ENCODE measurements around the gene ARHGAP25.

ARHGAP25 gene

GRCh38 chr2:68717305-68717661 is 17.3 kb upstream of the ARHGAP25 start:
- no peak for DNase-seq (ENCODE audit: low read depth, low spot score)

GRCh38 chr2:68719912-68720311 is 14.7 kb upstream of the ARHGAP25 start:
- DNase-seq (ENCODE audit: low read depth, low spot score), result no peak

GRCh38 chr2:68720665-68721064 is 13.9 kb upstream of the ARHGAP25 start:
- no peak for DNase-seq (ENCODE audit: low read depth, low spot score)

- no peak for DNase-seq (ENCODE audit: low read depth, low spot score)
Measured at GRCh38 chr2:68721482-68722101, 13.0 kb upstream of the ARHGAP25 start.

- no peak for DNase-seq (ENCODE audit: low read depth, low spot score)
Measured at GRCh38 chr2:68722712-68723111, 11.9 kb upstream of the ARHGAP25 start.

- DNase-seq (ENCODE audit: low read depth, low spot score), result no peak
Measured at GRCh38 chr2:68723181-68723580, 11.4 kb upstream of the ARHGAP25 start.

GRCh38 chr2:68726100-68726499 is 8.5 kb upstream of the ARHGAP25 start:
- DNase-seq (ENCODE audit: low read depth, low spot score), result no peak

GRCh38 chr2:68726608-68727367 is 7.8 kb upstream of the ARHGAP25 start:
- no peak for DNase-seq (ENCODE audit: low read depth, low spot score)

GRCh38 chr2:68727683-68728375 is 6.8 kb upstream of the ARHGAP25 start:
- DNase-seq (ENCODE audit: low read depth, low spot score), result no peak

- no peak for DNase-seq (ENCODE audit: low read depth, low spot score)
Measured at GRCh38 chr2:68730828-68731227, 3.8 kb upstream of the ARHGAP25 start.

- DNase-seq (ENCODE audit: low read depth, low spot score), result no peak
Measured at GRCh38 chr2:68732036-68732932, 2.3 kb upstream of the ARHGAP25 start.

- DNase-seq (ENCODE audit: low read depth, low spot score), result no peak
Measured at GRCh38 chr2:68733365-68733764, 1.2 kb upstream of the ARHGAP25 start.

- no peak for DNase-seq (ENCODE audit: low read depth, low spot score)
Measured at GRCh38 chr2:68734176-68734575, 435 bp upstream of the ARHGAP25 start.

GRCh38 chr2:68736086-68736485 is 1.5 kb downstream of the ARHGAP25 start:
- DNase-seq (ENCODE audit: low read depth, low spot score), result no peak

GRCh38 chr2:68737711-68738110 is 3.1 kb downstream of the ARHGAP25 start:
- DNase-seq (ENCODE audit: low read depth, low spot score), result no peak

- no peak for DNase-seq (ENCODE audit: low read depth, low spot score)
Measured at GRCh38 chr2:68738906-68739594, 4.4 kb downstream of the ARHGAP25 start.

GRCh38 chr2:68739595-68740399 is 5.2 kb downstream of the ARHGAP25 start:
- no peak for DNase-seq (ENCODE audit: low read depth, low spot score)

- DNase-seq (ENCODE audit: low read depth, low spot score), result no peak
Measured at GRCh38 chr2:68740400-68740914, 5.8 kb downstream of the ARHGAP25 start.

- DNase-seq (ENCODE audit: low read depth, low spot score), result no peak
Measured at GRCh38 chr2:68741238-68741637, 6.6 kb downstream of the ARHGAP25 start.

GRCh38 chr2:68741805-68742306 is 7.2 kb downstream of the ARHGAP25 start:
- DNase-seq (ENCODE audit: low read depth, low spot score), result no peak
